GM12874 (cell line): ENCODE results near the gene ATP13A3.

ENCODE experiments used
- CTCF ChIP-seq: IDR thresholded peaks from 2 replicates; pipeline ENCODE4 v1.5.1; 2011; ENCODE audit warnings: low read depth, mild to moderate bottlenecking, control low read depth, low read length, moderate library complexity; ENCODE audit not compliant: insufficient read depth

The ATP13A3 gene

GRCh38 chr3:194373028-194373427 lies 113.8 kb downstream of the ATP13A3 start:
- no peak for TF ChIP-seq CTCF

- no peak for TF ChIP-seq CTCF
Observed at GRCh38 chr3:194370753-194371152, 116.0 kb downstream of the ATP13A3 start.

- TF ChIP-seq CTCF = no peak
Observed at GRCh38 chr3:194369522-194370279, 117.1 kb downstream of the ATP13A3 start, which contains the start of gene LRRC15. TSS of gene LRRC15 (minus strand) at chr3:194369743. CDS start at chr3:194361043, 8,700 bp downstream.

- no peak for TF ChIP-seq CTCF
Observed at GRCh38 chr3:194368918-194369317, 117.9 kb downstream of the ATP13A3 start.

- no peak for TF ChIP-seq CTCF
Observed at GRCh38 chr3:194367992-194368841, 118.6 kb downstream of the ATP13A3 start.

GRCh38 chr3:194365978-194366490 lies 120.8 kb downstream of the ATP13A3 start:
- TF ChIP-seq CTCF = no peak

GRCh38 chr3:194365526-194365925 lies 121.3 kb downstream of the ATP13A3 start:
- no peak for TF ChIP-seq CTCF
